ENCODE measurements around the gene KRT32. TPM values are rescaled to one million over a fixed set of nuclear protein-coding genes. Genes with fewer than 3 reads are reported as not detected.

The KRT32 gene
- total RNA-seq, 1 donor from 2014 or later = not detected

GRCh38 chr17:41496803-41497484 lies 29.8 kb upstream of the KRT32 start:
- Histone ChIP-seq H4K20me1 (ENCODE audit: insufficient read depth, low read length) (no peaks in the 10 kb centered on the region), H3K27me3 (ENCODE audit: insufficient read depth, low read length) (no peaks in the 10 kb centered on the region), H2AFZ (ENCODE audit: low read depth, low read length) (peak overlapping the region; percentile 44), H3K4me3 (ENCODE audit: insufficient read depth, low read depth, low read length) (no peak overlapping the region), H3K9me3 (ENCODE audit: insufficient read depth, low read depth, low read length) (no peaks in the 10 kb centered on the region), H3K4me2 (ENCODE audit: low read length) (peak overlapping the region; percentile 3), H3K27ac (ENCODE audit: low read depth, low read length) (no peak overlapping the region), H3K9ac (ENCODE audit: low read length) (no peak overlapping the region), H3K4me1 (ENCODE audit: insufficient read depth, low read length) (peaks cover 30% of the 10 kb centered on the region), H3K79me2 (ENCODE audit: insufficient read depth, low read length) (no peaks in the 10 kb centered on the region), H3K36me3 (ENCODE audit: insufficient read depth, low read length) (no peaks in the 10 kb centered on the region)
- peaks cover 5% of the 10 kb centered on the region for H3K27me3 Mint-ChIP-seq (ENCODE audit: low read depth, unreplicated experiment)
- DNase-seq (ENCODE audit: low read depth) = peak; percentile 73
- no peaks in the 10 kb centered on the region for H3K36me3 Mint-ChIP-seq (ENCODE audit: low read depth, unreplicated experiment)
- peak; percentile 39 for TF ChIP-seq CTCF (IDR thresholded peaks at IDR 0.05; ENCODE audit: insufficient read depth, low read depth, low read length)
- TF ChIP-seq EZH2 (IDR thresholded peaks at IDR 0.05; ENCODE audit: insufficient read depth, low read length) = no peak
- FAIRE-seq = peak; percentile 49
- H3K4me3 Mint-ChIP-seq (ENCODE audit: unreplicated experiment) = no peak overlapping the region
- H3K9me3 Mint-ChIP-seq (ENCODE audit: unreplicated experiment) = peaks cover 3% of the 10 kb centered on the region
- H3K27ac Mint-ChIP-seq (ENCODE audit: unreplicated experiment) = no peak overlapping the region
- H3K4me1 Mint-ChIP-seq (ENCODE audit: low read depth, unreplicated experiment) = peaks cover 20% of the 10 kb centered on the region

GRCh38 chr17:41494524-41494923 lies 27.3 kb upstream of the KRT32 start:
- Histone ChIP-seq H3K79me2 (ENCODE audit: insufficient read depth, low read length) (no peaks in the 10 kb centered on the region), H3K27me3 (ENCODE audit: insufficient read depth, low read length) (no peaks in the 10 kb centered on the region), H3K9me3 (ENCODE audit: insufficient read depth, low read depth, low read length) (no peaks in the 10 kb centered on the region), H3K4me3 (ENCODE audit: insufficient read depth, low read depth, low read length) (no peak overlapping the region), H2AFZ (ENCODE audit: low read depth, low read length) (no peak overlapping the region), H3K4me2 (ENCODE audit: low read length) (peak overlapping the region; percentile 5), H4K20me1 (ENCODE audit: insufficient read depth, low read length) (no peaks in the 10 kb centered on the region), H3K27ac (ENCODE audit: low read depth, low read length) (no peak overlapping the region), H3K9ac (ENCODE audit: low read length) (no peak overlapping the region), H3K36me3 (ENCODE audit: insufficient read depth, low read length) (no peaks in the 10 kb centered on the region), H3K4me1 (ENCODE audit: insufficient read depth, low read length) (peaks cover 20% of the 10 kb centered on the region)
- Mint-ChIP-seq H3K36me3 (ENCODE audit: low read depth, unreplicated experiment) (no peaks in the 10 kb centered on the region), H3K4me1 (ENCODE audit: low read depth, unreplicated experiment) (peaks cover 14% of the 10 kb centered on the region), H3K27ac (ENCODE audit: unreplicated experiment) (peak overlapping the region; percentile 72), H3K27me3 (ENCODE audit: low read depth, unreplicated experiment) (peaks cover 20% of the 10 kb centered on the region), H3K4me3 (ENCODE audit: unreplicated experiment) (no peak overlapping the region), H3K9me3 (ENCODE audit: unreplicated experiment) (peaks cover 3% of the 10 kb centered on the region)
- FAIRE-seq = no peak
- no peak for TF ChIP-seq EZH2 (IDR thresholded peaks at IDR 0.05; ENCODE audit: insufficient read depth, low read length)
- TF ChIP-seq CTCF (IDR thresholded peaks at IDR 0.05; ENCODE audit: insufficient read depth, low read depth, low read length) = no peak
- DNase-seq (ENCODE audit: low read depth) = peak; percentile 25

GRCh38 chr17:41492771-41493170 lies 25.6 kb upstream of the KRT32 start:
- H4K20me1 ChIP-seq (ENCODE audit: insufficient read depth, low read length) = no peaks in the 10 kb centered on the region
- DNase-seq (ENCODE audit: low read depth) (no peak), FAIRE-seq (no peak)
- H3K9ac ChIP-seq (ENCODE audit: low read length) = no peak overlapping the region
- H3K36me3 ChIP-seq (ENCODE audit: insufficient read depth, low read length) = no peaks in the 10 kb centered on the region
- H3K4me2 ChIP-seq (ENCODE audit: low read length) = no peak overlapping the region
- no peaks in the 10 kb centered on the region for H3K9me3 Mint-ChIP-seq (ENCODE audit: unreplicated experiment)
- H3K27ac ChIP-seq (ENCODE audit: low read depth, low read length) = no peak overlapping the region
- H3K4me1 Mint-ChIP-seq (ENCODE audit: low read depth, unreplicated experiment) = peaks cover 14% of the 10 kb centered on the region
- no peak overlapping the region for H2AFZ ChIP-seq (ENCODE audit: low read depth, low read length)
- peaks cover 19% of the 10 kb centered on the region for H3K4me1 ChIP-seq (ENCODE audit: insufficient read depth, low read length)
- no peaks in the 10 kb centered on the region for H3K36me3 Mint-ChIP-seq (ENCODE audit: low read depth, unreplicated experiment)
- no peaks in the 10 kb centered on the region for H3K79me2 ChIP-seq (ENCODE audit: insufficient read depth, low read length)
- H3K9me3 ChIP-seq (ENCODE audit: insufficient read depth, low read depth, low read length) = no peaks in the 10 kb centered on the region
- no peak overlapping the region for H3K4me3 Mint-ChIP-seq (ENCODE audit: unreplicated experiment)
- H3K4me3 ChIP-seq (ENCODE audit: insufficient read depth, low read depth, low read length) = no peak overlapping the region
- peaks cover 32% of the 10 kb centered on the region for H3K27me3 Mint-ChIP-seq (ENCODE audit: low read depth, unreplicated experiment)
- no peak overlapping the region for H3K27ac Mint-ChIP-seq (ENCODE audit: unreplicated experiment)
- no peak for TF ChIP-seq EZH2 (IDR thresholded peaks at IDR 0.05; ENCODE audit: insufficient read depth, low read length)
- TF ChIP-seq CTCF (IDR thresholded peaks at IDR 0.05; ENCODE audit: insufficient read depth, low read depth, low read length) = no peak
- no peaks in the 10 kb centered on the region for H3K27me3 ChIP-seq (ENCODE audit: insufficient read depth, low read length)

All from astrocyte (in vitro differentiated cells and primary cell).